ENCODE measurements around the gene ZBTB20.
"Not testable (repeated sequence)": the region's sequence is repeated elsewhere in the genome, so short reads cannot be mapped to it uniquely, and the experiment has no call there.

ZBTB20 gene

GRCh38 chr3:115147329-115148141, 447 bp upstream of the ZBTB20 start:
- peak; percentile 90 to 97 for DNase-seq

- DNase-seq = peak; percentile 10 to 19
Observed at GRCh38 chr3:115146032-115146417, 1.1 kb downstream of the ZBTB20 start.

- no peak for DNase-seq
Observed at GRCh38 chr3:115141033-115141757, 5.9 kb downstream of the ZBTB20 start.

GRCh38 chr3:115139072-115139471, 8.0 kb downstream of the ZBTB20 start:
- no peak for DNase-seq

GRCh38 chr3:115134648-115135347, 12.3 kb downstream of the ZBTB20 start:
- no peak for DNase-seq

GRCh38 chr3:115127208-115127607, 19.9 kb downstream of the ZBTB20 start:
- no peak for DNase-seq

- DNase-seq = no peak
Observed at GRCh38 chr3:115120597-115120996, 26.5 kb downstream of the ZBTB20 start.

- DNase-seq = no peak
Observed at GRCh38 chr3:115113367-115113766, 33.7 kb downstream of the ZBTB20 start.

- no peak for DNase-seq
Observed at GRCh38 chr3:115111632-115112031, 35.5 kb downstream of the ZBTB20 start.

GRCh38 chr3:115110830-115111229, 36.3 kb downstream of the ZBTB20 start:
- DNase-seq = no peak

GRCh38 chr3:115110066-115110465, 37.0 kb downstream of the ZBTB20 start:
- not testable (repeated sequence) for DNase-seq

- DNase-seq = no peak
Observed at GRCh38 chr3:115108614-115109013, 38.5 kb downstream of the ZBTB20 start.

- no peak for DNase-seq
Observed at GRCh38 chr3:115102046-115102445, 45.0 kb downstream of the ZBTB20 start.

- no peak for DNase-seq
Observed at GRCh38 chr3:115100806-115101205, 46.3 kb downstream of the ZBTB20 start.

- peak in 1 of 2 experiments; percentile 2 for DNase-seq
Observed at GRCh38 chr3:115099986-115100571, 47.0 kb downstream of the ZBTB20 start.

- no peak for DNase-seq
Observed at GRCh38 chr3:115099134-115099985, 47.7 kb downstream of the ZBTB20 start.

GRCh38 chr3:115098354-115099073, 48.6 kb downstream of the ZBTB20 start:
- DNase-seq = no peak

GRCh38 chr3:115095236-115095635, 51.9 kb downstream of the ZBTB20 start:
- no peak for DNase-seq

- peak; percentile 42 to 46 for DNase-seq
Observed at GRCh38 chr3:115092220-115092791, 54.8 kb downstream of the ZBTB20 start.

- DNase-seq = no peak
Observed at GRCh38 chr3:115090712-115091111, 56.4 kb downstream of the ZBTB20 start.

GRCh38 chr3:115089481-115089880, 57.6 kb downstream of the ZBTB20 start:
- DNase-seq = no peak
